Transverse colon (tissue), 4 donors: Measurements from ENCODE around the gene RPTOR. TPM values are rescaled to one million over a fixed set of nuclear protein-coding genes. Genes with fewer than 3 reads are reported as not detected.
A peak's percentile ranks its signal among the peaks of the same experiment; 100 is the strongest.

Experiments used
- DNase-seq: peaks from one replicate; pipeline ENCODE4 v3.0.0-alpha.2; 2019
- H3K27ac ChIP-seq, 4 donors: fragments of 200-600 bp; sonication (generic); 2 replicates each; pipeline ENCODE4 v1.5.1; 2016 to 2018; ENCODE audit warnings: inconsistent platforms in 4 of 4
- H3K27me3 ChIP-seq: fragments of 200-600 bp; sonication (generic); 2 replicates; pipeline ENCODE4 v1.5.1; 2017; ENCODE audit warnings: inconsistent platforms
- H3K36me3 ChIP-seq, 4 donors: fragments of 200-600 bp; sonication (generic); 2 replicates each; pipeline ENCODE4 v1.5.1; 2017 to 2019; ENCODE audit warnings: inconsistent platforms in 4 of 4
- H3K4me1 ChIP-seq, 4 donors: fragments of 200-600 bp; sonication (generic); 2 replicates each; pipeline ENCODE4 v1.5.1; 2017 to 2020; ENCODE audit warnings: inconsistent platforms in 4 of 4
- H3K4me3 ChIP-seq, 4 donors: fragments of 200-600 bp; sonication (generic); 1 replicate in 1 of 4; 2 replicates in 3 of 4; pipeline versions ENCODE4 v1.5.1 to v1.6.1; 2017 to 2019; ENCODE audit warnings: inconsistent platforms in 4 of 4
- H3K9me3 ChIP-seq, 2 donors: fragments of 200-600 bp; sonication (generic); 2 replicates each; pipeline ENCODE4 v1.5.1; 2017 to 2019; ENCODE audit warnings: inconsistent platforms in 2 of 2
- CTCF ChIP-seq, 5 experiments: fragments of 200-600 bp in 3 of 5; fragments of 450-650 bp in 2 of 5; sonication (generic) in 3 of 5; IDR thresholded peaks; 1 replicate in 2 of 5; 2 replicates in 3 of 5; pipeline ENCODE4 v1.5.1; 2016 to 2017; ENCODE audit warnings: antibody characterized with exemption in 5 of 5, inconsistent platforms in 3 of 5, mild to moderate bottlenecking in 2 of 5, moderate library complexity in 1 of 5
- EP300 ChIP-seq: sonication (generic); formaldehyde crosslinking; IDR thresholded peaks from one replicate; pipeline ENCODE4 v1.6.1; 2017; ENCODE audit warnings: antibody characterized with exemption, low read depth
- POLR2A ChIP-seq: fragments of 450-650 bp; IDR thresholded peaks from one replicate; pipeline ENCODE4 v1.6.1; 2016; ENCODE audit warnings: antibody characterized with exemption, mild to moderate bottlenecking, moderate library complexity
- POLR2AphosphoS5 ChIP-seq, 3 donors: sonication (generic); formaldehyde crosslinking; IDR thresholded peaks; one replicate each; pipeline ENCODE4 v1.6.1; 2016; ENCODE audit warnings: antibody characterized with exemption in 3 of 3
- WGBS, 2 donors: methylation state at CpG; one replicate each; pipeline ENCODE4 v1.1.5; 2018; ENCODE audit warnings: low coverage in 1 of 2; 5-methylcytosine and 5-hydroxymethylcytosine counted together
- in situ Hi-C, 4 donors: fragments of 200-750 bp; cut with MboI; loops; one replicate each; pipeline versions ENCODE4 v1.15.0 to v1.15.1; 2017; ENCODE audit warnings: low sequenced_read_pairs in 3 of 4, low pct_ligation_motif_present in 1 of 4, low pct_unique_long_range_greater_than_20kb in 1 of 4
- intact Hi-C: fragments of 100-400 bp; cut with DNase I; formaldehyde crosslinking; loops from one replicate; pipeline ENCODE4 v1.15.1; 2023; ENCODE audit warnings: low total_unique reads
- total RNA-seq, 4 donors: library from RNA; depleted of rRNA; stranded (reverse); fragments of >200 nt; gene quantifications; one replicate each; pipeline ENCODE4 v1.1.0, GENCODE V29; 2016

RPTOR gene
- total RNA-seq, 4 donors from 2014 or later = 28.9 to 79.3 (median 48.0) TPM

- intact Hi-C loops = loop anchor here (5.0 kb wide), 1 partner anchor 121 kb away; no protein-coding TSS in a partner anchor
- peak; percentile 5 for DNase-seq
- in situ Hi-C loops = loop anchor here in 2 of 4 donors (10.0 to 25.0 kb wide), 2 partner anchors 113 to 424 kb away; no protein-coding TSS in a partner anchor
Measured at GRCh38 chr17:80861418-80861815, 316.8 kb downstream of the RPTOR start.

GRCh38 chr17:80861892-80862291 is 317.3 kb downstream of the RPTOR start:
- Histone ChIP-seq H3K4me1 (peaks cover 0 to 32% (median 16%) of the 10 kb centered on the region in 4 donors), H3K27me3 (no peaks in the 10 kb centered on the region), H3K36me3 (no peaks in the 10 kb centered on the region), H3K4me3 (no peak overlapping the region), H3K27ac (peak overlapping the region in 2 of 4 donors; percentile 26 to 43), H3K9me3 (no peaks in the 10 kb centered on the region)
- peak; percentile 12 for DNase-seq
- in situ Hi-C loops = loop anchor here in 2 of 4 donors (10.0 to 25.0 kb wide), 2 partner anchors 113 to 425 kb away; no protein-coding TSS in a partner anchor
- intact Hi-C loops = loop anchor here (5.0 kb wide), 1 partner anchor 120 kb away; no protein-coding TSS in a partner anchor
- peak in 4 of 5 experiments; percentile 28 to 46 (median 38) for TF ChIP-seq CTCF (IDR thresholded peaks at IDR 0.05)
- TF ChIP-seq POLR2AphosphoS5 (IDR thresholded peaks at IDR 0.05) = no peak
- TF ChIP-seq EP300 = no peak
- no peak for TF ChIP-seq POLR2A
- 85% methylated on average over 8 of the region's 8 CpGs; no CpG with 5 or more reads in 1 of the 2 donors for WGBS, 2 donors

More at GRCh38 chr17:80861418-80861815, 316.8 kb downstream of the RPTOR start:
- no peak overlapping the region for H3K4me3 ChIP-seq
- TF ChIP-seq POLR2AphosphoS5 (IDR thresholded peaks at IDR 0.05) (no peak), CTCF (IDR thresholded peaks at IDR 0.05) (no peak), POLR2A (no peak), EP300 (no peak)
- no peaks in the 10 kb centered on the region for H3K27me3 ChIP-seq
- no peaks in the 10 kb centered on the region for H3K36me3 ChIP-seq
- no peaks in the 10 kb centered on the region for H3K9me3 ChIP-seq
- peaks cover 0 to 32% (median 17%) of the 10 kb centered on the region in 4 donors for H3K4me1 ChIP-seq
- peak overlapping the region in 2 of 4 donors; percentile 26 to 43 for H3K27ac ChIP-seq
- WGBS, 2 donors = 66 to 75% methylated on average over 5 to 11 of the region's 11 CpGs

- intact Hi-C loops = loop anchor here (5.0 kb wide), 1 partner anchor 120 kb away; no protein-coding TSS in a partner anchor
- Histone ChIP-seq H3K27ac (no peak overlapping the region), H3K36me3 (no peaks in the 10 kb centered on the region), H3K4me1 (peaks cover 0 to 32% (median 16%) of the 10 kb centered on the region in 4 donors), H3K9me3 (no peaks in the 10 kb centered on the region), H3K27me3 (no peaks in the 10 kb centered on the region), H3K4me3 (no peak overlapping the region)
- in situ Hi-C loops = loop anchor here in 2 of 4 donors (10.0 to 25.0 kb wide), 2 partner anchors 112 to 425 kb away; no protein-coding TSS in a partner anchor
- 95% methylated on average over 20 of the region's 20 CpGs; no CpG with 5 or more reads in 1 of the 2 donors for WGBS, 2 donors
- TF ChIP-seq CTCF (IDR thresholded peaks at IDR 0.05) = no peak
- no peak for TF ChIP-seq POLR2AphosphoS5 (IDR thresholded peaks at IDR 0.05)
- peak; percentile 7 for DNase-seq
Measured at GRCh38 chr17:80862481-80862961, 317.9 kb downstream of the RPTOR start.

- 99 to 100% methylated on average over 1 to 10 of the region's 10 CpGs for WGBS, 2 donors
- H3K9me3 ChIP-seq = no peaks in the 10 kb centered on the region
- peak; percentile 3 for DNase-seq
- in situ Hi-C loops = loop anchor here in 2 of 4 donors (10.0 to 25.0 kb wide), 2 partner anchors 112 to 426 kb away; no protein-coding TSS in a partner anchor
- H3K4me3 ChIP-seq = no peak overlapping the region
- H3K27me3 ChIP-seq = no peaks in the 10 kb centered on the region
- H3K4me1 ChIP-seq = peaks cover 0 to 32% (median 16%) of the 10 kb centered on the region in 4 donors
- no peak for TF ChIP-seq POLR2AphosphoS5 (IDR thresholded peaks at IDR 0.05)
- no peaks in the 10 kb centered on the region for H3K36me3 ChIP-seq
- no peak overlapping the region for H3K27ac ChIP-seq
- intact Hi-C loops = loop anchor here (5.0 kb wide), 1 partner anchor 119 kb away; no protein-coding TSS in a partner anchor
Measured at GRCh38 chr17:80862978-80863377, 318.3 kb downstream of the RPTOR start.
